ENCODE measurements around the gene SAA2.
A peak's percentile ranks its signal among the peaks of the same experiment; 100 is the strongest.

The SAA2 gene

DNA sequence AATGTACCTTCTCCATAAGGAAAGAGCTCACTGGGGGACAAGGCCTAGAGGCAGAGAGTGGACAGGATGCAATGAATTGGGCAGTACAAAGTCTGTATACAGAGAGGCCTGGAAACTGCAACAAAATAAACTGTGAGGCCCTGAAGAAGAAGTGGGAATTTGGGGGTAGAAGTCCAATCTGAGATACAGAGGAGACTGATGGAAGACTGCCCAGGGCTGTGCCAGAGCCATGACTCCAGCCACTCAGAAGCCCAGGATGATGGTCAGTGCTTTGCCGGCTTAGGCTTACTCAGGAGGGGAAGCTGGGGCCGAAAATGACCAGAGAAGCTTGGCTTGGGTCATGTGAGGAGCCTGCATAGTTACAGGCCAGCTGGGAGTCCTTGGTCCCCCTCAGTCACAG is 17.6 kb downstream of the SAA2 start:
- no peaks in the 10 kb centered on the region for H3K36me3 ChIP-seq
- H3K4me3 ChIP-seq (ENCODE audit: low read depth, low read length), result no peak overlapping the region
- TF ChIP-seq, protein P1, sequence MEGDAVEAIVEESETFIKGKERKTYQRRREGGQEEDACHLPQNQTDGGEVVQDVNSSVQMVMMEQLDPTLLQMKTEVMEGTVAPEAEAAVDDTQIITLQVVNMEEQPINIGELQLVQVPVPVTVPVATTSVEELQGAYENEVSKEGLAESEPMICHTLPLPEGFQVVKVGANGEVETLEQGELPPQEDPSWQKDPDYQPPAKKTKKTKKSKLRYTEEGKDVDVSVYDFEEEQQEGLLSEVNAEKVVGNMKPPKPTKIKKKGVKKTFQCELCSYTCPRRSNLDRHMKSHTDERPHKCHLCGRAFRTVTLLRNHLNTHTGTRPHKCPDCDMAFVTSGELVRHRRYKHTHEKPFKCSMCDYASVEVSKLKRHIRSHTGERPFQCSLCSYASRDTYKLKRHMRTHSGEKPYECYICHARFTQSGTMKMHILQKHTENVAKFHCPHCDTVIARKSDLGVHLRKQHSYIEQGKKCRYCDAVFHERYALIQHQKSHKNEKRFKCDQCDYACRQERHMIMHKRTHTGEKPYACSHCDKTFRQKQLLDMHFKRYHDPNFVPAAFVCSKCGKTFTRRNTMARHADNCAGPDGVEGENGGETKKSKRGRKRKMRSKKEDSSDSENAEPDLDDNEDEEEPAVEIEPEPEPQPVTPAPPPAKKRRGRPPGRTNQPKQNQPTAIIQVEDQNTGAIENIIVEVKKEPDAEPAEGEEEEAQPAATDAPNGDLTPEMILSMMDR (IDR thresholded peaks at IDR 0.05; ENCODE audit: low read depth, low read length), result no peak
- peaks cover 2% of the 10 kb centered on the region for H3K9me3 ChIP-seq (ENCODE audit: severe bottlenecking)
- H3K27ac ChIP-seq, result no peak overlapping the region
- peak; percentile 20 for DNase-seq
- no peaks in the 10 kb centered on the region for H3K27me3 ChIP-seq (ENCODE audit: insufficient read depth, low read depth, severe bottlenecking)

DNA sequence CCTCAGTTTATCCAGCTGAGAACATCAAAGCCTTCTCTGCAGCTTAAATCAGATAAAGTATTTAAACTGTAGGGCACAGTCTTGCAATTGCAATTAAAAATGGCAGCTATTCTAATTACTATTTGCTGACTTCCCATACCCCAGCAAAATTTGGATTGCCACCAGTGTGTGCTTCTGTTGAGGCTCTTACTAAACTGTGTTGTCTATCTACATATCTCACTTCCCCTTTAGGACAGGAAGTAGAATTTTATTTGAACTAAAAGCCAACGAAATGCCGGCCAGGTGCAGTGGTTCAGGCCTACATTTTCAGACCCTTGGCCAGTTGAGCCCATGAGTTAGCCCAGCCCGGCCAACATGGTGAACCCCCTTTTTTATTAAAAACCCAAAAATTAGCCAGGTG is 19.0 kb downstream of the SAA2 start:
- Histone ChIP-seq H3K27ac (no peak overlapping the region), H3K4me3 (ENCODE audit: low read depth, low read length) (no peak overlapping the region)
- DNase-seq, result no peak

DNA sequence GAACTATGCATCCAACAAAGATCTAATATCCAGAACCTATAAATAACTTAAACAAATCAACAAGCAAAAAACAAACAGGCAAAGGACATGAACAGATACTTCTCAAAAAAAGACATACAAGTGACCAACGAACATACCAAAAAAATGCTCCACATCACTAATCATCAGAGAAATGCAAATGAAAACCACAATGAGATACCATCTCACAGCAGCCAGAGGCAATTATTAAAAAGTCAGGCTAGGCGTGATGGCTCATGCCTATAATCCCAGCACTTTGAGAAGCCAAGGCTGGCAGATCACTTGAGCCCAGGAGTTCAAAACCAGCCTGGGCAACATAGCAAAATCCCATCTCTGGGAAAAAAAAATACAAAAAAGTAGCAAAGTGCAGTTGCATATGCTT is 22.6 kb downstream of the SAA2 start:
- DNase-seq, result no peak
- Histone ChIP-seq H3K36me3 (no peaks in the 10 kb centered on the region), H3K4me3 (ENCODE audit: low read depth, low read length) (no peak overlapping the region), H3K27me3 (ENCODE audit: insufficient read depth, low read depth, severe bottlenecking) (no peaks in the 10 kb centered on the region), H3K27ac (no peak overlapping the region), H3K9me3 (ENCODE audit: severe bottlenecking) (peaks cover 4% of the 10 kb centered on the region)
- TF ChIP-seq, protein P1 (IDR thresholded peaks at IDR 0.05; ENCODE audit: low read depth, low read length), result no peak

More for the DNA sequence above, 19.0 kb downstream of the SAA2 start:
- Histone ChIP-seq H3K36me3 (no peaks in the 10 kb centered on the region), H3K27me3 (ENCODE audit: insufficient read depth, low read depth, severe bottlenecking) (no peaks in the 10 kb centered on the region), H3K9me3 (ENCODE audit: severe bottlenecking) (peaks cover 4% of the 10 kb centered on the region)
- TF ChIP-seq, protein P1 (IDR thresholded peaks at IDR 0.05; ENCODE audit: low read depth, low read length), result no peak

DNA sequence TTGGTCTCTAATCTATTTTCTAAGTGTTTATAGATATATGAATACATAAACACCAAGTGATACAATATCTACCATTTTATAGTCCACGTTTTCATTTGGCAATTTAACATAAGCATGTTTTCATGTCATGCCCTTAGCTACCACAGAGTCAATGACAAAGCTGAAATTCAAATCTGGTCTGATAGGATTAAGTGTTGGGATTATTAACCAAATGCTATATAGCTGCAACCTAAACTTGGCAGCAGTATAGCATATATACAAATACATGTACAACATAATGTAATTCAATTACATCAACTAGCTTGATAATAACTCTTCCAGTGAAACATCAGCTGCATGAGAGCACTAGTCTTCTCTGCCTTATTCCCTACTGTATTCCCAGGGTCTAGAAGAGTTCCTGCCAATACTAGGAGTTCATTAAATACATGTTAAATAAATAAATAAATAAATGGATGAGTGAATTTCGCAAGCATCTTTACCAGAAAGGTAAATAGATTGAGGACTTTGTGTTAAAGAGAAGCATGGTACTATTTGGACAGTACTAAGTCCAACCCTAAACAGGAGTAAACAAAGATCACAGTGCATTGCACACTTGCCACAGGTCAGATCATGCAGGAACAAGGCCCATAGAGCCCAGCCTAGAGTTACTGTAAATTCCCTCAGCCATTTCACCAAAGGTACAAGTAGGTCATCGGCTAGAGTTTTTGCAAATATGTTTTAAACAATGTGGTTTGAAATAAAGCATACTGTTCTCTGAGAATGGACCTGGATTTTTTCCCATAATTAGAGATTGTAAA is 24.7 kb downstream of the SAA2 start:
- H3K36me3 ChIP-seq, result no peaks in the 10 kb centered on the region
- peaks cover 4% of the 10 kb centered on the region for H3K9me3 ChIP-seq (ENCODE audit: severe bottlenecking)
- DNase-seq, result no peak
- no peak overlapping the region for H3K4me3 ChIP-seq (ENCODE audit: low read depth, low read length)
- no peak overlapping the region for H3K27ac ChIP-seq
- H3K27me3 ChIP-seq (ENCODE audit: insufficient read depth, low read depth, severe bottlenecking), result no peaks in the 10 kb centered on the region
- TF ChIP-seq, protein P1 (IDR thresholded peaks at IDR 0.05; ENCODE audit: low read depth, low read length), result no peak

DNA sequence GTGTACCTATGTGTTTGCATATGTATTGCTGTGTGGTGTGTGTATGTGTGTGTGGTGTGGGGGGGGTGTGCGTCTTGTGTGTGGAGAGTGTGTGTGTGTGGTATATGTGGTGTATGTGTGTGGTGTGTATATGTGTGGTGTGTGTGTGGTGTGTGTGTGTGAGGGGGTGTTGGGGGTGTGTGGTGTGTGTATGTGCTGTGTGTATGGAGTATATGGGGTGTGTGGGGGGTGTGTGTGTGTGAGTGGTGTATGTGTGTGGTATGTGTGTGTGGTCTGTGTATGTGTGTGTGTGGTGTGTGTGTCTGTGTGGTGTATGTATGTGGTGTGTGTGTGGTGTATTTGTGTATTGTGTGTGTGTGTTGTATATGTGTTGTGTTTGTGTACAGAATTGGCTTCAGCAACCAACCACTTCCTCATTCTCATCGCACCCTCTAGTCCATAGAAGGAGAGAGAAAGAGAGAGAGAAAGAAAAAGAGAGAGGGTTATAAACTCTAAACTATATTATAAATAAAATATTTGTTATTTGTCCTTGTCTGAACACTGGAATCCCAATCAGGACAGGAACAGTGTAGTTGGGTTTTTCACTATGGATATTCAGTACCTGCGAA is 25.6 kb downstream of the SAA2 start:
- H3K9me3 ChIP-seq (ENCODE audit: severe bottlenecking), result peaks cover 4% of the 10 kb centered on the region
- no peaks in the 10 kb centered on the region for H3K36me3 ChIP-seq
- H3K27me3 ChIP-seq (ENCODE audit: insufficient read depth, low read depth, severe bottlenecking), result no peaks in the 10 kb centered on the region
- TF ChIP-seq, protein P1 (IDR thresholded peaks at IDR 0.05; ENCODE audit: low read depth, low read length), result no peak
- no peak overlapping the region for H3K4me3 ChIP-seq (ENCODE audit: low read depth, low read length)
- DNase-seq, result no peak
- no peak overlapping the region for H3K27ac ChIP-seq

All from WERI-Rb-1 (cell line).